ENCODE data around the gene CFAP69.

DNA sequence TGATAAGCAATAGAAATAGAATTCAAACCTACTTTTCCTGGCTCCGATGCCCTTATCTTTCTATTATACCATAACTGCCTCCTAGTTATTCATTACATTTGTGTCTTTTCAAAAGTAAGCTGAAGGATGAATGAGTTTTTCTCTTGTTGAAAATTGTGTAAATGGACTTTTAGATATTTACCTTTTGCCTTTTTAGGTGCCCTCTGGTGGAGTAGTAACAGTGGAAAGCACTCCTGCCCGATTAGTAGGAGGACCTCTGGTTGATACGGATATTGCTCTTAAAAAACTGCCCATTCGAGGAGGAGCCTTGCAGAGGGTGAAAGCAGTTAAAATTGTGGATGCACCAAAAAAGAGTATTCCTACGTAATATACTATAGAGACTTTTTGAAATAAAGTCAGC is 64.9 kb downstream of the CFAP69 start:
- no peak for TF ChIP-seq CTCF (conservative IDR thresholded peaks at IDR 0.05)
- no peak for TF ChIP-seq EZH2 (IDR thresholded peaks at IDR 0.05; ENCODE audit: low read depth)

All from PC-9 (cell line).